HuH-7.5 (cell line): ENCODE measurements around the gene TNPO2.
"Not testable (repeated sequence)": the region's sequence is repeated elsewhere in the genome, so short reads cannot be mapped to it uniquely, and the experiment has no call there.

Experiments
- DNase-seq: peaks from one replicate; pipeline ENCODE4 v3.0.0; 2011; ENCODE audit warnings: low spot score

The TNPO2 gene

GRCh38 chr19:12736995-12737834 lies 13.5 kb upstream of the TNPO2 start, which contains the start of gene GET3:
Gene GET3, plus strand, starts transcription at chr19:12737497. Its CDS starts 9 bp downstream, at chr19:12737506.
- DNase-seq = peak; percentile 98

GRCh38 chr19:12733369-12734214 lies 9.9 kb upstream of the TNPO2 start:
- peak; percentile 60 for DNase-seq

GRCh38 chr19:12731337-12731736 lies 7.6 kb upstream of the TNPO2 start:
- DNase-seq = no peak

GRCh38 chr19:12730064-12730463 lies 6.3 kb upstream of the TNPO2 start:
- DNase-seq = no peak

- DNase-seq = no peak
Measured at GRCh38 chr19:12727745-12728433, 4.2 kb upstream of the TNPO2 start.

GRCh38 chr19:12726988-12727316 lies 3.2 kb upstream of the TNPO2 start:
- no peak for DNase-seq

- not testable (repeated sequence) for DNase-seq
Measured at GRCh38 chr19:12725612-12726011, 1.9 kb upstream of the TNPO2 start.

GRCh38 chr19:12723381-12723640 lies 421 bp downstream of the TNPO2 start:
- no peak for DNase-seq

GRCh38 chr19:12722566-12723380 lies 959 bp downstream of the TNPO2 start:
- DNase-seq = peak; percentile 100

- peak; percentile 83 for DNase-seq
Measured at GRCh38 chr19:12721656-12722565, 1.8 kb downstream of the TNPO2 start.

GRCh38 chr19:12720851-12721655 lies 2.7 kb downstream of the TNPO2 start:
- DNase-seq = no peak

GRCh38 chr19:12720296-12720695 lies 3.4 kb downstream of the TNPO2 start:
- no peak for DNase-seq

GRCh38 chr19:12715929-12716328 lies 7.8 kb downstream of the TNPO2 start:
- no peak for DNase-seq

GRCh38 chr19:12715102-12715501 lies 8.6 kb downstream of the TNPO2 start:
- no peak for DNase-seq

- not testable (repeated sequence) for DNase-seq
Measured at GRCh38 chr19:12713304-12713703, 10.4 kb downstream of the TNPO2 start.

GRCh38 chr19:12712077-12712476 lies 11.7 kb downstream of the TNPO2 start:
- DNase-seq = not testable (repeated sequence)

GRCh38 chr19:12711187-12711586 lies 12.5 kb downstream of the TNPO2 start:
- no peak for DNase-seq

- no peak for DNase-seq
Measured at GRCh38 chr19:12708641-12709040, 15.1 kb downstream of the TNPO2 start.

- no peak for DNase-seq
Measured at GRCh38 chr19:12706332-12706718, 17.4 kb downstream of the TNPO2 start.
